HT1080 (cell line): Measurements from ENCODE around the gene BTRC. TPM values are rescaled to one million over a fixed set of nuclear protein-coding genes. Genes with fewer than 3 reads are reported as not detected.
"Not testable (repeated sequence)": the region's sequence is repeated elsewhere in the genome, so short reads cannot be mapped to it uniquely, and the experiment has no call there.

ENCODE experiments used
- DNase-seq: peaks from one replicate; pipeline ENCODE4 v3.0.0-alpha.2; 2015; ENCODE audit warnings: low read depth
- total RNA-seq: library from RNA; depleted of rRNA; stranded (reverse); fragments of >200 nt; shearing (Covaris generic); gene quantifications from 2 replicates; pipeline ENCODE4 v1.2.3, GENCODE V29; 2014

Gene BTRC
- total RNA-seq, 1 experiment from 2014 or later = 6.2 TPM

DNA sequence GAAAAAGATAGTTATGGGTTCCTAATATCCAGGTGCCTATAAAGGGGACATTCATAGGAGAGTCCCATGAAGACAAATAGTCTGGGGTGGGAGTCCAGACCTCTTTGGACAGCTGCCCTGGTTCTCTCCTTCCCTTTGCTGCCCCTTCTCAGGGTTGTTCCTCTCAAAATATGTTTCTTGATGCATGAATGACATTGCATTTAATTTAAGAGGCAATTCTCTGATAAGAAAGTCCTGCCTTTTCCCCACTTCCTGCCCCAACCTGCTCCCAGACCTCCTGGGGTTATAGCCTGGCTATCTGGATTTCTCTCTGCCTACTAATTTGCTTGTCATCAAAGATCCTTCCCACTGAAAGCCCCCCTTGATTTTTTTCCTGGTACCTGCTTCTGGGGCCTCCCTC lies 12.5 kb upstream of the BTRC start:
- DNase-seq = no peak

GRCh38 chr10:101346177-101346576 lies 7.8 kb upstream of the BTRC start:
- DNase-seq = no peak

DNA sequence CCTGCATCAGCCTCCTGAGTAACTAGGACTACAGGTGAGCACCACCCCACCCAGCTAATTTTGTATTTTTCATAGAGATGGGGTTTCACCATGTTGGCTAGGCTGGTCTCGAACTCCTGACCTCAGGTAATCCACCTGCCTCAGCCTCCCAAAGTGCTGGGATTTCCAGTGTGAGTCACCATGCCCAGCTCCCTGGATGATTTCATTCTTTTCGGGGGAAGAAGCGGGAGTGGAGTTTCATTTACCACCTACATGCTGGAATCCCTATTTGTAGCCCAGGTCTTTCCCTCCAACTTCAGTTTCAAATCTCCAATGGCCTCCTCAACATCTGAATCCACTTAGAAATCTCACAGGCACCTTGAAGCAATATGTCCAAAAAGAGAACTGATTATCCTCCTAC lies 2.9 kb upstream of the BTRC start:
- no peak for DNase-seq

GRCh38 chr10:101351477-101351876 lies 2.5 kb upstream of the BTRC start:
- no peak for DNase-seq

- DNase-seq = not testable (repeated sequence)
These were observed 1.1 kb upstream of the BTRC start for GRCh38 chr10:101352857-101353256.

DNA sequence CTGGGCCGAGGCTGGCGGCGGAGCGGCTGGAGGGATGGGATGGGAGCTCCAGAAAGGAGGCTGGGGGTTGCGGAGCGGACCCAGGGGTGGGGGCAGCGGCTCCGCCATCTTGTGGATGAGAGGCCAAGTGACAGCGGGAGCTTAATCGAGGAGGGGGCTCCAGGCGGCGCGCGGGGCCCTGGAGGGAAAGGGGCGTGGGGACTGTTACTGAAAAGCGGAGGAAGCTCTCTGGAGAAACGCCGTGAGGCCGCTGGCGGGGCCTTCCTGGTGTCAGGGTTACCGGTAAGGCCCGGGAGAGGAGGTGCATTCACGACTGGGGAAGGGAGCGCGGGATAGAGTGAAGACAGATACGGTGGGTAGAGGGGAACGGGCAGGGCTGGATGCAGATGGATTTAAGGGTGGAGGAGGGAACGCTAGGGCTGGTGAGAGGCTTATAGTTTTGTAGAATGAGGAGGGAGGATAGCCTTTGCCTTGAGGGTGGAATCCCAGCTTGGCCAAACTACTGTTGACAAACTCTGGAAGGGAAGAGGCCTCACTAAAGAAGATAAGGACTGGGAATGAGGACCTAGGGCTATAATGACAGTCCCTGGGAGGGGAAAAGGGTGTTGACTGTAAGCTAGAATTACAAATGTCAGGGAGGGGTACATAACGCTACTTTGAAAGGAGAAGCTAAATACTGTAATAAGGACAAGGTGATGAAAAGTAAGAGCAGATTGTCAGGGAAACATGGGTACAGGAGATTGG lies 535 bp downstream of the BTRC start:
- DNase-seq = no peak

DNA sequence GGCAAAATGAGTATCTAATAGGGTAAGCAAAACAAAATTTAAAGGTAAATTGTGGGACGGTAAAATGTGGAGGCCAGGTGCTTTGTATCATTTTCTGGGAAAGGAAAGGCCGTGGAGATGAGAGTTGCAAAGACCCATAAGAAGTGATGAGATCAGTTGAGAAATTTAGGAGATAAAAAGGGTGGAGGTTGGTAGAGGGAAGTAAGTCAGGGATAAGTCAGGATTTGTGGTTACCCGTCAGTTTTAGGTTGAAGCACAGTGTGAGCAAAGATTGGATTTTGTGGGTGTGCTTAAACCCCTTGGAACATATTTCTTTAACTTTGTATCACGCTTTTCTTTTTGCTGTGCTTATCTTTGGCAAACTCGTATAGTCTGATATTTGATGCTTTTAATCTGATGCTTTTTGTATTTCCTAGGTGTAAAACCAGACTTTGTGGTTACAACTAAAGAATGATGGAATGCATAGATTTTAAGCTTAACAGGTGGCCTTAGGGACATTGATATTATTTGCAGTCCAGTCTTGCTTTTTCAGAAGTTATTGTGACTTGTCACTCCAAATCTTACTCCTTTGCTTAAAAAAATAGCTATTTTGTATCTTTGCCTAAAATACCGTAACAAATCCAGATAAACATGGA lies 1.2 kb downstream of the BTRC start:
- DNase-seq = no peak

GRCh38 chr10:101356132-101356531 lies 2.2 kb downstream of the BTRC start:
- DNase-seq = no peak

DNA sequence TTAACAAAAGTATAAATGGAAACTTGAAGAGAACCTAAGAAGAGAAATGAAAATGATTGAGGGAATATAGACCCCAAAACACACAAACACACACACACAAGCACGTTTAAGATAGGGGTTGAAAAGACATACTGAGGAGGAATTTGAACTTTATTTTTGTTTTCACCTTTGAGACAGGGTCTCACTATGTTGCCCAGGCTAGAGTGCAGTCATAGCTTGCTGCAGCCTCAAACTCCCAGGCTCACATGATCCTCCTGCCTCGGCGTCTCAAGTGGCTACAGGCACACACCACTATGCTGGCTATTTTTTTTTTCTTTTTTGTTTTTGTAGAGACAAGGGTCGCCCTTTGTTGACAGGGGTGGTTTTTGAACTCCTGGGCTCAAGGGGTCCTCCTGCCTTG lies 4.0 kb downstream of the BTRC start:
- DNase-seq = no peak

DNA sequence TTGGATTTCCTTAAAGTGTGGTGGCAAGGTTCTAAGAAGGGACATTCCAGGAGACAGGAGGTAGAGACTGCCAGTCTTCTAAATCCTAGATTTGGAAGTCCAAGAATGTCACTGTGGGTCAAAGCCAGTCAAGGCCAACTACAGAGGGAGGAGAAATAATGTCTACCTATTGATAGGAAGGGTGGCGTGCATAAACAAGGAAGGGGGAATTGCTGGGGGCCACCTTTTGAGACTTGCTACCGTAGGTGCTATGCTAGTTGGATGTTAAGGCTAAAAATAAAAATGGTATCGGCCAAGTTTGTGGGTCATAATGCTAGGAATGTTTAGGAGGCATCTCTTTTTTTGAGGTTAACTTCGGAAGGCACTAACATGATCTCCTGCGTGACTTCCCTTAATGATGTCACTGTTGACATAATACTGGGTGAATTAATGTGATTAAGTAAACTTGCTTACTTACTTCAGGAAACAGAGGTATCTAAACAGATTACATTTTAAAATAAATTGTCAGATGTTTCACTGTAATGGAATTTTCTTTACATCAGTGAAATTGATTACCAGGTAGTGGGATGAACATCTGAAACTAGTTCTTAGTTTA lies 4.8 kb downstream of the BTRC start:
- DNase-seq = no peak

DNA sequence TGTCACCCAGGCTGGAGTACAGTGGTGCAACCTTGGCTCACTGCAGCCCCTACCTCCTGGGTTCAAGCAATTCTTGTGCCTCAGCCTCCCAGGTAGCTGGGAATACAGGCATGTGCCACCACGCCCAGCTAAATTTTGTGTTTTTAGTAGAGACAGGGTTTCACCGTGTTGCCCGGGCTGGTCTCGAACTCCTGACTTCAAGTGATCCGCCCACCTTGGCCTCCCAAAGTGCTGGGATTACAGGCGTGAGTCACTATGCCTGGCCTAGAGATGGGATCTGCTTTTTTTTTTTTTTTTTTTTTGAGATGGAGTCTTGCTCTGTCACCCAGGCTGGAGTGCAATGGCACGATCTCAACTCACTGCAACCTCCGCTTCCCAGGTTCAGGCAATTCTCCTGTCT lies 6.1 kb downstream of the BTRC start:
- DNase-seq = not testable (repeated sequence)

DNA sequence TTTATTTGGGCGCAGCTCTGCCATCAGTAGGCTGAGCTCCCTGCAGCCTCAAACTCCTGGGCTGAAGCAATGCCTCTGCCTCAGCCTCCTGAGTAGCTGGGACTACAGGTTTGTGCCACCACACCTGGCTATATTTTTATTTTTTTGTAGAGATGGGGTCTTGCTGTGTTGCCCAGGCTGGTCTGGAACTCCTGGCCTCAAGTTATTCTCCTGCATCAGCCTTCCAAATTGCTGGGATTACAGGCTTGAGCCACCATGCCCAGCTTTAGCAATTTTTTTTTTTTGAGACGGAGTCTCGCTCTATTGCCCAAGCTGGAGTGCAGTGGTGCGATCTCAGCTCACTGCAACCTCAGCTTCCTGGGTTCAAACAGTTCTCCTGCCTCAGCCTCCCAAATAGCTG lies 6.9 kb downstream of the BTRC start:
- DNase-seq = not testable (repeated sequence)

- no peak for DNase-seq
These were observed 10.0 kb downstream of the BTRC start for GRCh38 chr10:101363850-101364400.

GRCh38 chr10:101364721-101365120 lies 10.8 kb downstream of the BTRC start:
- DNase-seq = no peak

DNA sequence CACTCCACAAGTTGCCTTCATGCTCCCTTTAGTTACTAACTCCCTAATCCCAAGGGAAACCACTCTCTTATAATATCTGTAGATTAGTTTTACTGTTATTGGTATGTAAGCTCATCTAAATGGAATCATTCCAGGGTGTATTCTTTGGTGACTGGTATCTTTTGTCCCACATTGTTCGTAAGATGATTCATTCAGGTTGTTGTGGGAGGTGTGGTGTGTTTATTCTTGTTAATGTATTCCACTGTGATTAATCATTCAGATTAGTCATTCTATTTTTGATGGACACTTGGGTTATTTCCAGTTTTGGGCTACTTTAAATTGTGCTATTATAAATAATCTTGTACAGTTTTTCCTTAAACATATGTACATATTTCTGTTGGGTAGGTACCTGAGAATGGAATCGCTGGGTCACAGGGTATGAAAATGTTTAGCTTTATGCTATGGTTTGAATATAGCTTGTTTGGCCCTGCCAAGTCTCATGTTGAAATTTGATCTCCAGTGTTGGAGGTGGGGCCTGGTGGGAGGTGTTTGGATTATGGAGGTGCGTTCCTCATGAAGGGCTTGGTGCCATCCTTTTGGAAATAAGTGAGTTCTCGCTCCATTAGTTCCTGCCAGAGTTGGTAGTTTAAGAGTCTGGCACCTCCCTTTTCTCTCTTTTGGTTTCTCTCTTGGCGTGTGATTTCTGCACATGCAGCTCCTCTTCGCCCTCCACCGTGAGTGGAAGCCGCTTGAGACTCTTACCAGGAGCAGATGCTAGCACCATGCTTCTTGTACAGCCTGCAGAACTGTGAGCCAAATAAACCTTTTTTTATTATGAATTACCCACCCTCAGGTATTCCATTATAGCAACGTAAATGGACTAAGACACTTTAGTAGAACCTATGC lies 13.8 kb downstream of the BTRC start:
- DNase-seq = peak; percentile 94

DNA sequence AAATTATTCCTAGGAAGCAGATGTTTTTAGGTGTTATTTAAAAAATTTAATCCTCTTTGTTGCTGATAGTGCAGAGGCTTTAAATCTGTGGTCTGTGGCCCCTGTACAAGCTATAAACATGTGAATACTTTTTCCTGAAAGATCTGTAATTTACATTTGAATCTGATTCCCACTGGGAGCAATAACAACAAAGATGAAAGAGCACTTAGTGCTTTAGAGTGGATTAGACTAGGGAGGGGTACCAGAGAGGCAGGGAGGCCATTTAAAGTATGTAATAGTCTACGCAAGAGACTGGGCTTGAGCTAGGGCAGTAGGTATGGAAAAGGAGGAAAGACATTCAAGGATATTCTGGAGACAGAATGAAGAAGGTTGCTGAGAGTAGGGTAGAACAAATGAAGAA lies 19.1 kb downstream of the BTRC start:
- DNase-seq = no peak

GRCh38 chr10:101373993-101374392 lies 20.0 kb downstream of the BTRC start:
- DNase-seq = not testable (repeated sequence)

- no peak for DNase-seq
These were observed 21.1 kb downstream of the BTRC start for GRCh38 chr10:101375076-101375475.

GRCh38 chr10:101379663-101380352 lies 25.8 kb downstream of the BTRC start:
- no peak for DNase-seq

DNA sequence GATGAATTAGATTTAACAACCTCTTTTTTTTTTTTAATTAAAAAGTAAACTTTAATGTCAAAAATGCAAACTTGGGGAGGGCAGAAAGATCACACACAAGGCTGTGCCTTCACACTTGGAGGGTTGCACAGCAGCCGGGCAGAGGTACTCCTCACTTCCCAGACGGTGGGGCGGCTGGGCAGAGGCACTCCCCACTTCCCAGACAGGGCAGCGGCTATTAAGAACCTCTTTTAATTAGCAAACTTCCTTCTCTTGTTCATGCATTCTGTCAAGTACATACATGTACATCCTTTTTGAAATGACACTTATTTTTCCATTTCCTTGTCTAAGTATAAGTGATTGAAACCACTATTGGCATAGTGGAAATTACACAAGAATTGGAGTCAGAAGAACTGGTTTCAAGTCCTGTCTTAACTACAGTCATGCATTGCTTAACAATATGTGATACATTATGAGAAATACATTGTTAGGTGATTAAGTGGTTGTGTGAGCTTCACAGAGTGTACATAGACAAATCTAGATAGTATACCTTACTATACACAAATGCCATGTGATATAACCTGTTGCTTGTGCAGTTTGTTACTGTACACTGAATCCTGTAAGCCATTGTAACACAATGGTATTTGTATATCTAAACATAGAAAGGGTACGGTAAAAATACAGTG lies 26.5 kb downstream of the BTRC start:
- DNase-seq = no peak
